NCI-H526 treated with DMSO at 0.1 percent for 48 hours (cell line): Measurements from ENCODE around the gene ACOT11.

Experiments used
- DNase-seq: peaks from one replicate; lab custom pipeline; 2025; lab: John Stamatoyannopoulos, UW

The ACOT11 gene

GRCh38 chr1:54564312-54565112, 16.5 kb downstream of the ACOT11 start:
- DNase-seq = peak; percentile 7

- DNase-seq = no peak
Observed at GRCh38 chr1:54565113-54565501, 17.1 kb downstream of the ACOT11 start.

GRCh38 chr1:54566438-54567141, 18.6 kb downstream of the ACOT11 start:
- DNase-seq = no peak

- DNase-seq = no peak
Observed at GRCh38 chr1:54567961-54568360, 19.9 kb downstream of the ACOT11 start.

- DNase-seq = no peak
Observed at GRCh38 chr1:54569339-54569738, 21.3 kb downstream of the ACOT11 start.

GRCh38 chr1:54570161-54570560, 22.1 kb downstream of the ACOT11 start:
- DNase-seq = no peak

- DNase-seq = no peak
Observed at GRCh38 chr1:54571326-54571725, 23.3 kb downstream of the ACOT11 start.

- no peak for DNase-seq
Observed at GRCh38 chr1:54571803-54572541, 23.9 kb downstream of the ACOT11 start.

- no peak for DNase-seq
Observed at GRCh38 chr1:54572542-54572850, 24.5 kb downstream of the ACOT11 start.

- no peak for DNase-seq
Observed at GRCh38 chr1:54574158-54574778, 26.2 kb downstream of the ACOT11 start.

GRCh38 chr1:54575161-54575560, 27.1 kb downstream of the ACOT11 start:
- no peak for DNase-seq

- no peak for DNase-seq
Observed at GRCh38 chr1:54575605-54576290, 27.7 kb downstream of the ACOT11 start.

- no peak for DNase-seq
Observed at GRCh38 chr1:54577612-54578011, 29.6 kb downstream of the ACOT11 start.

GRCh38 chr1:54579337-54579781, 31.3 kb downstream of the ACOT11 start:
- DNase-seq = no peak

GRCh38 chr1:54580856-54581550, 33.0 kb downstream of the ACOT11 start:
- DNase-seq = no peak

- no peak for DNase-seq
Observed at GRCh38 chr1:54581621-54582035, 33.6 kb downstream of the ACOT11 start.

- peak; percentile 22 for DNase-seq
Observed at GRCh38 chr1:54582566-54583306, 34.7 kb downstream of the ACOT11 start.

GRCh38 chr1:54583307-54583686, 35.3 kb downstream of the ACOT11 start:
- DNase-seq = no peak

GRCh38 chr1:54583871-54584270, 35.8 kb downstream of the ACOT11 start:
- no peak for DNase-seq

- no peak for DNase-seq
Observed at GRCh38 chr1:54584575-54584974, 36.5 kb downstream of the ACOT11 start.
